Ishikawa (cell line): Measurements from ENCODE around the gene XIRP2.
A peak's percentile ranks its signal among the peaks of the same experiment; 100 is the strongest.

Experiments
- CEBPB ChIP-seq: IDR thresholded peaks from 2 replicates; pipeline ENCODE4 v1.6.1; 2012
- CREB1 ChIP-seq: IDR thresholded peaks from 2 replicates; pipeline ENCODE4 v1.6.1; 2012; ENCODE audit warnings: low read depth
- EGR1 ChIP-seq: IDR thresholded peaks from 2 replicates; pipeline ENCODE4 v1.6.1; 2012
- EP300 ChIP-seq: IDR thresholded peaks from 2 replicates; pipeline ENCODE4 v1.6.1; 2012; ENCODE audit warnings: borderline replicate concordance
- FOXM1 ChIP-seq: IDR thresholded peaks from 2 replicates; pipeline ENCODE4 v1.6.1; 2012; ENCODE audit warnings: low read depth, borderline replicate concordance
- NFIC ChIP-seq: IDR thresholded peaks from 2 replicates; pipeline ENCODE4 v1.6.1; 2012
- RAD21 ChIP-seq: IDR thresholded peaks from 2 replicates; pipeline ENCODE4 v1.6.1; 2012; ENCODE audit warnings: low read depth
- TAF1 ChIP-seq: IDR thresholded peaks from 2 replicates; pipeline ENCODE4 v1.6.1; 2012; ENCODE audit warnings: low read depth, mild to moderate bottlenecking
- TCF12 ChIP-seq: IDR thresholded peaks from 2 replicates; pipeline ENCODE4 v1.6.1; 2012; ENCODE audit warnings: low read depth
- TEAD4 ChIP-seq: IDR thresholded peaks from 2 replicates; pipeline ENCODE4 v1.6.1; 2012
- YY1 ChIP-seq: IDR thresholded peaks from 2 replicates; pipeline ENCODE4 v1.6.1; 2012; ENCODE audit warnings: low read depth
- ZBTB7A ChIP-seq: IDR thresholded peaks from 2 replicates; pipeline ENCODE4 v1.6.1; 2012; ENCODE audit warnings: low read depth
- TF ChIP-seq, protein P1 (sequence below): IDR thresholded peaks from 2 replicates; pipeline ENCODE4 v1.6.1; 2012; ENCODE audit warnings: low read depth, mild to moderate bottlenecking
- TF ChIP-seq, protein P2 (sequence below): IDR thresholded peaks from 2 replicates; pipeline ENCODE4 v1.6.1; 2012
- TF ChIP-seq, protein P3 (sequence below): IDR thresholded peaks from 2 replicates; pipeline ENCODE4 v1.6.1; 2012

Gene XIRP2

DNA sequence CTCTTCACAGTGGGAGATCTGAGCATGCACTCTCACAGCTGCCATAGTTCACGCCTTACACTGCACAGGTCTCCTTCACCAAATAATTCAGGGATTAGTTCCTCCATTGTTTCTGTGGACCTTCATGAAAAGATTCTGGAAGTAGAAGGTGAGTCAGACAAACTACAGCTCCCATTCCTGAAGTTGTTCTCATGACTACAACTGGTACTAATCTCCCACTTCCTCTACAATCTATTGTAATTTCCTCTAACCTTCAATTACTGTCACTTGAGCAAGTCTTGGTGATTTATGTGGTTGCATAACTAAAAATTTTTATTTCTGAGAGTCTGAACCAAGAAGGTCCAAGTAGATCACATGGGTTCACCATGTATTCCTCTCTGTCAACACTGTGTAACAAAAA lies 128.7 kb downstream of the XIRP2 start:
- TF ChIP-seq CEBPB: 0 out of 2 replicates have a peak, but pooled peaks have one; percentile 36
- 0 out of 2 replicates have a peak, but pooled peaks have one; percentile 30 for TF ChIP-seq TCF12
- TF ChIP-seq EGR1: no peak
- TF ChIP-seq, protein P1, sequence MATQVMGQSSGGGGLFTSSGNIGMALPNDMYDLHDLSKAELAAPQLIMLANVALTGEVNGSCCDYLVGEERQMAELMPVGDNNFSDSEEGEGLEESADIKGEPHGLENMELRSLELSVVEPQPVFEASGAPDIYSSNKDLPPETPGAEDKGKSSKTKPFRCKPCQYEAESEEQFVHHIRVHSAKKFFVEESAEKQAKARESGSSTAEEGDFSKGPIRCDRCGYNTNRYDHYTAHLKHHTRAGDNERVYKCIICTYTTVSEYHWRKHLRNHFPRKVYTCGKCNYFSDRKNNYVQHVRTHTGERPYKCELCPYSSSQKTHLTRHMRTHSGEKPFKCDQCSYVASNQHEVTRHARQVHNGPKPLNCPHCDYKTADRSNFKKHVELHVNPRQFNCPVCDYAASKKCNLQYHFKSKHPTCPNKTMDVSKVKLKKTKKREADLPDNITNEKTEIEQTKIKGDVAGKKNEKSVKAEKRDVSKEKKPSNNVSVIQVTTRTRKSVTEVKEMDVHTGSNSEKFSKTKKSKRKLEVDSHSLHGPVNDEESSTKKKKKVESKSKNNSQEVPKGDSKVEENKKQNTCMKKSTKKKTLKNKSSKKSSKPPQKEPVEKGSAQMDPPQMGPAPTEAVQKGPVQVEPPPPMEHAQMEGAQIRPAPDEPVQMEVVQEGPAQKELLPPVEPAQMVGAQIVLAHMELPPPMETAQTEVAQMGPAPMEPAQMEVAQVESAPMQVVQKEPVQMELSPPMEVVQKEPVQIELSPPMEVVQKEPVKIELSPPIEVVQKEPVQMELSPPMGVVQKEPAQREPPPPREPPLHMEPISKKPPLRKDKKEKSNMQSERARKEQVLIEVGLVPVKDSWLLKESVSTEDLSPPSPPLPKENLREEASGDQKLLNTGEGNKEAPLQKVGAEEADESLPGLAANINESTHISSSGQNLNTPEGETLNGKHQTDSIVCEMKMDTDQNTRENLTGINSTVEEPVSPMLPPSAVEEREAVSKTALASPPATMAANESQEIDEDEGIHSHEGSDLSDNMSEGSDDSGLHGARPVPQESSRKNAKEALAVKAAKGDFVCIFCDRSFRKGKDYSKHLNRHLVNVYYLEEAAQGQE: no peak
- TF ChIP-seq, protein P2, sequence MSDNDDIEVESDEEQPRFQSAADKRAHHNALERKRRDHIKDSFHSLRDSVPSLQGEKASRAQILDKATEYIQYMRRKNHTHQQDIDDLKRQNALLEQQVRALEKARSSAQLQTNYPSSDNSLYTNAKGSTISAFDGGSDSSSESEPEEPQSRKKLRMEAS: no peak
- TF ChIP-seq TEAD4: 0 out of 2 replicates have a peak, but pooled peaks have one; percentile 29
- no peak for TF ChIP-seq ZBTB7A
- no peak for TF ChIP-seq RAD21
- no peak for TF ChIP-seq YY1
- TF ChIP-seq, protein P3, sequence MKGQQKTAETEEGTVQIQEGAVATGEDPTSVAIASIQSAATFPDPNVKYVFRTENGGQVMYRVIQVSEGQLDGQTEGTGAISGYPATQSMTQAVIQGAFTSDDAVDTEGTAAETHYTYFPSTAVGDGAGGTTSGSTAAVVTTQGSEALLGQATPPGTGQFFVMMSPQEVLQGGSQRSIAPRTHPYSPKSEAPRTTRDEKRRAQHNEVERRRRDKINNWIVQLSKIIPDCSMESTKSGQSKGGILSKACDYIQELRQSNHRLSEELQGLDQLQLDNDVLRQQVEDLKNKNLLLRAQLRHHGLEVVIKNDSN: no peak
- TF ChIP-seq CREB1: no peak
- TF ChIP-seq NFIC: no peak
- TF ChIP-seq EP300: peak; percentile 60; the same call in 1 of the 2 replicates
- no peak for TF ChIP-seq FOXM1

DNA sequence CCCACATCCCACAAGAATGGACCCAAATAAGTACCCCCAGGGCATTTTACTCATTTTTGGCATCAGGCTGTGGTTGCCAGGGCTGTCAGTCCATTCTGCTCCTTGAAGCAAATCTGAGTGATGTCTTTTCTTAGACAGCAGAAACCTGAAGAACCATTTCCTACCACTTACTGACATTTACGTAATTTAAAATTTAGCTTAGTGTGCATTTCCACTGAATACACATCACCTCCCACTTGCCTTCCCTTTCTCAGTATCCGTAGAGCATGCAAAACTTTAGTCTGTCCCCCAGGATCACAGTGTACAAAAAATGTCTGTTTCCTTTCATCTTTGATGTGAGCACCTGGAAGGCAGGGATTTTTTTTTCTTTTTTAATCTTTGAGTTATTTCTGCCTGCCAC lies 130.3 kb downstream of the XIRP2 start:
- TF ChIP-seq CEBPB (no peak), CREB1 (no peak), YY1 (no peak), TEAD4 (no peak), TCF12 (no peak)

DNA sequence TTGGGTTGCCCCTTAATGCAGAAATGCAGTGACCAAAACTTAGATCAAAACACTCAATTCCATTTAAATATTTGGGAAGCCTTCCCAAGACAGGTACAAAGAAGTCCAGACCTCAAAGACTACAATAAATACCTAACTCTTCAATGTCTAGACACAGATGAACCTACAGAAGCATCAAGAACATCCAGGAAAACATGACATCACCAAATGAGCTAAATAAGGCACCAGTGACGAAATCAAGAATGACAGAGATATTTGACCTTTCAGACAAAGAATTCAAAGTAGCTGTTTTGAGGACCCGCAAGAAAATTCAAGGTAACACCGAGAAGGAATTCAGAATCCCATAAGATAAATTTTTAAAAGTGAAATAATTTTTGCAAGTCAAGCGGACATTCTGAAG lies 140.2 kb downstream of the XIRP2 start:
- TF ChIP-seq FOXM1 (no peak), ZBTB7A (no peak), CREB1 (no peak)
- TF ChIP-seq, protein P1: no peak

DNA sequence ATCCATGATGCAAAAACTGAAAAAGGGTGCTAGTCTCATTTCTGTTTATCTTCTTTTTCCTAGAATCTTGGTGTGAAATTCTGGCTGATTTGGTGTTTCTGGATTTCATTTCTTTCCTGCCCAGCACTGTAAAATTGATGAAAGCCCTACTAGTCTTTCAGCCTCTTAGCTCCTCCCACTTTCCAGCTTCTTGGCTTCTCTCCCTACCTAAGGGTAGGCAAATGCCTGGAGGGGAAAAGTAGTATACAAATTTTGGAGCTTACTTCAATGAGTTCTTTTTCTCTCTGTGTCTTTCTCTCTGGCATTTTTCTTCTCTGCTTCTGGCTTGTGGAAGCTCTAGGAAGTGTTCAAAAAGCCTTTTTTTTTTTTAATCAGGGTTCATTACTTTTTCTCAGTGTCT lies 160.5 kb downstream of the XIRP2 start:
- TF ChIP-seq TCF12 (no peak), ZBTB7A (no peak), EGR1 (no peak), YY1 (no peak), CREB1 (no peak), TEAD4 (no peak), NFIC (no peak), TAF1 (no peak), EP300 (no peak)

DNA sequence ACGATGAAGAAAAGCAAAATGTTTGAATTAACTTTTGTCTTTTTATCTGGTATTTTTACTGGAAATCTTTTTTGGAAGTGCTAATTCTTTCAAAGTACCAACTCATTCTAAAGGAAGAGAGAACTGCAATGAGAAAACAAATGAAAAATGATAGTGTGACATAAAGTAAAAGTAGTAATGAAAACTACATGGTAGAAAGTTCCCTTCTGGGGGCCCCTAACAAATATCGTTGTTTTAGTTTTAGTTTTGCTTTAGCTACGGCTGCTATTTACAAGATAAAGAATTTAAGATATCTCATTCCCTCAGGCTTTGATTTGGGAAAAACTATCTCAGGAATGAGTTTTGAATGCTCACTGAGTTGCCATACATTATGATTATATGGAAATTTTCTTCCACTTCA lies 161.4 kb downstream of the XIRP2 start:
- TF ChIP-seq, protein P2: no peak
- TF ChIP-seq EGR1: no peak
- TF ChIP-seq TCF12: no peak
- no peak for TF ChIP-seq NFIC
- no peak for TF ChIP-seq CEBPB
- TF ChIP-seq, protein P3: no peak
- no peak for TF ChIP-seq FOXM1
- TF ChIP-seq TEAD4: no peak
- TF ChIP-seq EP300: no peak
- TF ChIP-seq CREB1: no peak
- TF ChIP-seq TAF1: no peak
- TF ChIP-seq, protein P1: no peak
- no peak for TF ChIP-seq ZBTB7A
